Neural cell (in vitro differentiated cells): Measurements from ENCODE around the gene ENHO.

Experiments used
- CTCF ChIP-seq: fragments of 450-650 bp; IDR thresholded peaks from 2 replicates; pipeline ENCODE4 v1.5.1; 2014; ENCODE audit warnings: antibody characterized with exemption, mild to moderate bottlenecking, moderate library complexity; ENCODE audit not compliant: poor library complexity, severe bottlenecking
- EZH2 ChIP-seq: fragments of 200-600, 300-800 bp; shearing (Covaris generic), sonication (generic); IDR thresholded peaks from 2 replicates; pipeline ENCODE4 v1.6.1; 2014; ENCODE audit warnings: antibody characterized with exemption, low read length, borderline replicate concordance, mild to moderate bottlenecking; ENCODE audit not compliant: insufficient read depth, poor library complexity, severe bottlenecking
- POLR2AphosphoS5 ChIP-seq: IDR thresholded peaks from 2 replicates; pipeline ENCODE4 v1.6.1; 2012
- RAD21 ChIP-seq: fragments of 450-650 bp; conservative IDR thresholded peaks from 2 replicates; pipeline ENCODE4 v1.6.1; 2014; ENCODE audit warnings: antibody characterized with exemption, mild to moderate bottlenecking, moderate library complexity

GRCh38 chr9:34550681-34551270 is 28.0 kb upstream of the ENHO start:
- TF ChIP-seq CTCF (no peak), EZH2 (no peak), POLR2AphosphoS5 (no peak), RAD21 (no peak)
